Endodermal cell (in vitro differentiated cells): ENCODE results near the gene PHF2. TPM values are rescaled to one million over a fixed set of nuclear protein-coding genes. Genes with fewer than 3 reads are reported as not detected.

Source experiments
- DNase-seq: peaks from one replicate; pipeline ENCODE4 v3.0.0-alpha.2; 2017
- H3K27ac ChIP-seq: 2 replicates; pipeline ENCODE4 v1.5.1; 2013; ENCODE audit warnings: mild to moderate bottlenecking, low read depth, low read length, moderate library complexity
- H3K27me3 ChIP-seq: 2 replicates; pipeline ENCODE4 v1.6.1; 2013; ENCODE audit warnings: mild to moderate bottlenecking, low read length, moderate library complexity; ENCODE audit not compliant: insufficient read depth, control insufficient read depth, poor library complexity, severe bottlenecking
- H3K36me3 ChIP-seq: 2 replicates; pipeline ENCODE4 v1.7.0; 2013; ENCODE audit warnings: mild to moderate bottlenecking, low read length, moderate library complexity; ENCODE audit not compliant: control insufficient read depth, insufficient read depth
- H3K4me1 ChIP-seq: one replicate; pipeline ENCODE4 v1.7.0; 2013; ENCODE audit warnings: low read length; ENCODE audit not compliant: control insufficient read depth, insufficient read depth
- H3K4me3 ChIP-seq: 2 replicates; pipeline ENCODE4 v1.5.1; 2013; ENCODE audit warnings: mild to moderate bottlenecking, low read length, moderate library complexity
- H3K9ac ChIP-seq: 2 replicates; pipeline ENCODE4 v1.6.1; 2013; ENCODE audit warnings: mild to moderate bottlenecking, low read length, moderate library complexity; ENCODE audit not compliant: poor library complexity, severe bottlenecking; ENCODE audit errors: extremely low read depth
- H3K9me3 ChIP-seq: 2 replicates; pipeline ENCODE4 v1.6.1; 2013; ENCODE audit warnings: mild to moderate bottlenecking, low read length, moderate library complexity; ENCODE audit not compliant: control insufficient read depth
- H3K27ac Mint-ChIP-seq: 2 replicates; pipeline ENCODE4 v1.8.0; 2020; ENCODE audit warnings: mixed read lengths
- H3K27me3 Mint-ChIP-seq: 2 replicates; pipeline ENCODE4 v1.8.0; 2021; ENCODE audit warnings: mild to moderate bottlenecking, mixed read lengths; ENCODE audit not compliant: insufficient read depth
- H3K36me3 Mint-ChIP-seq: 2 replicates; pipeline ENCODE4 v1.8.0; 2020; ENCODE audit warnings: low read depth, mixed read lengths
- H3K4me1 Mint-ChIP-seq: 2 replicates; pipeline ENCODE4 v1.8.0; 2020; ENCODE audit warnings: mixed read lengths
- H3K4me3 Mint-ChIP-seq: 2 replicates; pipeline ENCODE4 v1.8.0; 2020; ENCODE audit warnings: mild to moderate bottlenecking, moderate library complexity, mixed read lengths
- H3K9me3 Mint-ChIP-seq: 2 replicates; pipeline ENCODE4 v1.8.0; 2020; ENCODE audit warnings: mild to moderate bottlenecking, mixed read lengths
- CTCF ChIP-seq: fragments of 200-600 bp; sonication (generic); conservative IDR thresholded peaks from 2 replicates; pipeline ENCODE4 v1.5.0; 2021; ENCODE audit warnings: antibody characterized with exemption, mild to moderate bottlenecking
- WGBS, 2 experiments: methylation state at CpG; one replicate each; pipeline versions ENCODE4 v1.1.5 to v1.1.7; 2013; ENCODE audit warnings: missing lambda C conversion rate in 2 of 2, mixed read lengths in 1 of 2; ENCODE audit not compliant: insufficient coverage in 1 of 2, insufficient read length in 1 of 2; 5-methylcytosine and 5-hydroxymethylcytosine counted together
- total RNA-seq, 2 donors: library from RNA; stranded (reverse); fragmentation: NEBNext Ultra II Directional in 1 of 2; extraction: Animal tissue kit (Norgen Biotek cat#: 25700) in 1 of 2; gene quantifications; 2 replicates in 1 of 2; 3 replicates in 1 of 2; pipeline ENCODE4 v1.2.1, GENCODE V29; 2021

PHF2 gene
- total RNA-seq, 2 donors from 2014 or later, result 17.1 to 20.2 TPM

- no peaks in the 10 kb centered on the region for H3K27me3 ChIP-seq
- H3K4me3 ChIP-seq, result no peak overlapping the region
- H3K36me3 ChIP-seq, result peaks cover 80% of the 10 kb centered on the region
- no peaks in the 10 kb centered on the region for H3K9me3 Mint-ChIP-seq
- WGBS, 2 experiments, result 85 to 88% methylated on average over 5 to 8 of the region's 8 CpGs
- H3K27ac Mint-ChIP-seq, result no peak overlapping the region
- H3K9me3 ChIP-seq, result no peaks in the 10 kb centered on the region
- no peaks in the 10 kb centered on the region for H3K4me1 ChIP-seq
- peaks cover 59% of the 10 kb centered on the region for H3K36me3 Mint-ChIP-seq
- no peak overlapping the region for H3K4me3 Mint-ChIP-seq
- H3K27me3 Mint-ChIP-seq, result no peaks in the 10 kb centered on the region
- DNase-seq, result peak; percentile 71
- no peak overlapping the region for H3K27ac ChIP-seq
- H3K9ac ChIP-seq, result no peak overlapping the region
- TF ChIP-seq CTCF, result peak; percentile 54
- H3K4me1 Mint-ChIP-seq, result no peaks in the 10 kb centered on the region
Observed at GRCh38 chr9:93533863-93534262, 42.5 kb upstream of the PHF2 start.

GRCh38 chr9:93536167-93536566 is 40.2 kb upstream of the PHF2 start:
- H3K9me3 Mint-ChIP-seq, result no peaks in the 10 kb centered on the region
- Histone ChIP-seq H3K4me3 (no peak overlapping the region), H3K27ac (no peak overlapping the region), H3K4me1 (no peaks in the 10 kb centered on the region), H3K27me3 (no peaks in the 10 kb centered on the region), H3K9me3 (no peaks in the 10 kb centered on the region), H3K36me3 (peaks cover 75% of the 10 kb centered on the region), H3K9ac (no peak overlapping the region)
- H3K27me3 Mint-ChIP-seq, result no peaks in the 10 kb centered on the region
- H3K36me3 Mint-ChIP-seq, result peaks cover 53% of the 10 kb centered on the region
- H3K27ac Mint-ChIP-seq, result no peak overlapping the region
- no peak overlapping the region for H3K4me3 Mint-ChIP-seq
- 93 to 94% methylated on average over 4 of the region's 4 CpGs for WGBS, 2 experiments
- H3K4me1 Mint-ChIP-seq, result no peaks in the 10 kb centered on the region
- no peak for DNase-seq
- no peak for TF ChIP-seq CTCF

GRCh38 chr9:93536874-93537273 is 39.5 kb upstream of the PHF2 start:
- Histone ChIP-seq H3K27ac (no peak overlapping the region), H3K4me1 (no peaks in the 10 kb centered on the region), H3K4me3 (no peak overlapping the region), H3K27me3 (no peaks in the 10 kb centered on the region), H3K36me3 (peaks cover 74% of the 10 kb centered on the region), H3K9me3 (no peaks in the 10 kb centered on the region), H3K9ac (no peak overlapping the region)
- peak; percentile 43 for TF ChIP-seq CTCF
- Mint-ChIP-seq H3K4me3 (no peak overlapping the region), H3K27ac (no peak overlapping the region), H3K27me3 (no peaks in the 10 kb centered on the region), H3K9me3 (no peaks in the 10 kb centered on the region), H3K36me3 (peaks cover 47% of the 10 kb centered on the region), H3K4me1 (no peaks in the 10 kb centered on the region)
- 93 to 100% methylated on average over 6 to 9 of the region's 9 CpGs for WGBS, 2 experiments
- DNase-seq, result no peak
